22Rv1 (cell line): Measurements from ENCODE around the gene DMKN.

Experiments
- H3K27ac ChIP-seq: fragments of 450-650 bp; 2 replicates; pipeline ENCODE4 v1.5.1; 2017
- CTCF ChIP-seq: fragments of 450-650 bp; IDR thresholded peaks from 2 replicates; pipeline ENCODE4 v1.5.1; 2017; ENCODE audit warnings: mild to moderate bottlenecking
- ZFX ChIP-seq: fragments of 450-650 bp; IDR thresholded peaks from 2 replicates; pipeline ENCODE4 v1.6.1; 2017; ENCODE audit warnings: antibody characterized with exemption, borderline replicate concordance

Gene DMKN

GRCh38 chr19:35451338-35452096 lies 61.9 kb downstream of the DMKN start:
- TF ChIP-seq ZFX (no peak), CTCF (no peak)
- no peak overlapping the region for H3K27ac ChIP-seq

GRCh38 chr19:35449359-35450043 lies 63.9 kb downstream of the DMKN start:
- H3K27ac ChIP-seq, result peak overlapping the region; percentile 81
- TF ChIP-seq ZFX, result no peak
- TF ChIP-seq CTCF, result no peak

GRCh38 chr19:35447606-35448469 lies 65.6 kb downstream of the DMKN start, which contains the start of gene FFAR2:
TSS of gene FFAR2 (plus strand) at chr19:35448257. CDS start at chr19:35449715, 1,458 bp downstream.
- no peak for TF ChIP-seq CTCF
- TF ChIP-seq ZFX, result no peak

More at GRCh38 chr19:35447606-35448469, 65.6 kb downstream of the DMKN start, which contains the start of gene FFAR2:
- H3K27ac ChIP-seq, result peak within 1 kb of the TSS; percentile 81
